DMS 273 (cell line): Measurements from ENCODE around the gene SLC10A1.
"Not testable (repeated sequence)": the region's sequence is repeated elsewhere in the genome, so short reads cannot be mapped to it uniquely, and the experiment has no call there.

Source experiments
- DNase-seq: peaks from one replicate; lab custom pipeline; 2025; ENCODE audit not compliant: unreplicated experiment; lab: John Stamatoyannopoulos, UW

Gene SLC10A1

DNA sequence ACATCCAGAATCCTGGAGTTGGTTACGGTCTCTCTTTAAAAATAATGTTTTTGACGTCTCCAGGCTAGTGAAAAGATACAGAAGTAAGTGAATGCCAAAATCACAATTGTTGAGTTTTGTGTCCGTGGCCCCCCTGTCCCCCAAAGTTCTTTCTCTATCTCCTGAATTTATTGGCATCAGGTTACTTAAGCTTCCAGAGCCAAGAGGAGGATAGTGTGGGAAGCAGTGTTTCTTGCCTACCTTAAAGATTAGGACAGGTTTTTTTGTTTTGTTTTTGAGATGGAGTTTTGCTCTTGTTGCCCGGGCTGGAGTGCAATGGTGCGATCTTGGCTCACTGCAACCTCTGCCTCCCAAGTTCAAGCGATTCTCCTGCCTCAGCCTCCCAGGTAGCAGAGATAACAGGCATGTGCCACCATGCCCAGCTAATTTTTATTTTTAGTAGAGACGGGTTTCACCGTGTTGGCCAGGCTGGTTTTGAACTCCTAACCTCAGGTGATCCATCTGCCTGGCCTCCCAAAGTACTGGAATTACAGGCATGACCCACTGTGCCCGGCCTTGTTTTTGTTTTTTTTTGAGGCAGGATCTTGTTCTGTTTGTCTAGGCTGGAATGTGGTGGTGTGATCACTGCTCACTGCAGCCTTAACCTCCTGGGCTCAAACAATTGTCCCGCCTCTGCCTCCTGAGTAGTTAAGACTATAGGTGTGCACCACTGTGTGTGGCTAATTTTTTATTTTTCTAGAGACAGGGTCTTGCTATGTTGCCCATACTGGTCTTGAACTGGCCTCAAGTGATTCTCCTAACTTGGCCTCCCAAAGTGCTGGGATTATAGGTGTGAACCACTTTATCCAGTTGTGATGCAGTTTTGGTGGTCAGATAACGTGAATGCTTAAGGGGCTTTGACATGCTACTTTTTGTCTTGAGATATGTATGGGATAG is 24.7 kb downstream of the SLC10A1 start:
- no peak for DNase-seq

- DNase-seq: no peak
Measured at GRCh38 chr14:69771136-69771535, 25.9 kb downstream of the SLC10A1 start.

GRCh38 chr14:69770559-69770958 is 26.5 kb downstream of the SLC10A1 start:
- no peak for DNase-seq

DNA sequence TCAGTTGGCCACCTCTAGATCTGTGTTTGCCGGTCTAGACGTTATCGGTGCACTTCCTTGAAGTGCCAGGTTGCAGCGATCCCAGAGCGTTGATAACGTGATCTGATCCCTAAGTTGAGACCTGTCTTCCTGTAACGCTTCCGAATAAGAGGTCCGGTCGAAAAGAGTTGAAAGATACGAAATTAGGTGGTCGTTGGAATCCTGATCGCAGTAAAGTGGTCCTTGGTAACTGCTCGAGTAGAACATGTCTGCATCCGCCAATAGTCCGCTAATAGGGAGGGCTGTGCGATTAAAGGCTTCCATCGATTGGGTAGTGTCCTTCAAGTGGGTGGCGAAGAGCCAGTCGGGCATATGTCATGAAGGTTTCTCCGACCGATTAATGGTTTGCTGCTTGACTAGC is 27.4 kb downstream of the SLC10A1 start:
- no peak for DNase-seq

DNA sequence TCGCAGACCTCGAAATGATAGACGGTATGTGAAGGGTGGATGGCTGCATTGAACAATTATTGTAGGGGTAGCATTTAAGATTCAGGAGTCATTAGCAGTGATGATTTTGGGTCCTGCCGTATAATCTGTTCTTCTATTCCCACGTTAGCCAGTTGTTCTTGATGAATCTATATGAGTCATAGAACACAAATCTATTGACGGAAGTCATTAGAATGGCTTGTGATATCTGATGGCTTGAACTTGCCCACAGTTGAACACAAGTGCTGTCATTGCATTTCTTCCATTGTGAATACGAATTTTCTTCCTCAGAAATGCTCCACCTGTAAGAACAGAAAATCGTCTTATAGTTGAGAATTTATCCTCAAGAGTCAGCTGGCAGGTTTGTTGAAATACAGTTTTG is 28.2 kb downstream of the SLC10A1 start:
- DNase-seq: no peak

GRCh38 chr14:69767369-69767999 is 29.6 kb downstream of the SLC10A1 start:
- DNase-seq: peak; percentile 98

DNA sequence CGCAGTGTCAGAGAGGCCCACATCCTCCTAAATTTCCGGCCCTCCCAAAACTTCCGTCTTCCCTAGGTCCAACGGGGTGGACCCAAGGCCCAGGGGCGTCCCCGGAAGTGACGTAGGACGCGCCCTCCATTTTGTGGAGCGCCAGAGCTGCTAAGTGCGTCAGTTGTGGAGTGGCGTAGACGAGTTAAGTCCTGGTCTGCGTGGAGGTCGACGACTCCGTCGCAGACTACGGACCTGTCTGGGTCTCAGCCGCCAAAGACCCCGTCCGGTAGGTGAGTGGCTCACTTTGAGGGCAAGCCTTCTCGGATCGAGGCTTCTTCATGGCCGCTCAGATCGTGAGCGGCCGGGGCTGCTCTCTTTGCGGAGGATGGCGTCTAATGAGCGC is 30.1 kb downstream of the SLC10A1 start, which contains the start of gene SRSF5:
Gene SRSF5, plus strand, starts transcription at position 159 of the 385 bp plus-strand sequence. CDS start 1,015 bp downstream, outside the sequence.
- DNase-seq: peak; percentile 99

DNA sequence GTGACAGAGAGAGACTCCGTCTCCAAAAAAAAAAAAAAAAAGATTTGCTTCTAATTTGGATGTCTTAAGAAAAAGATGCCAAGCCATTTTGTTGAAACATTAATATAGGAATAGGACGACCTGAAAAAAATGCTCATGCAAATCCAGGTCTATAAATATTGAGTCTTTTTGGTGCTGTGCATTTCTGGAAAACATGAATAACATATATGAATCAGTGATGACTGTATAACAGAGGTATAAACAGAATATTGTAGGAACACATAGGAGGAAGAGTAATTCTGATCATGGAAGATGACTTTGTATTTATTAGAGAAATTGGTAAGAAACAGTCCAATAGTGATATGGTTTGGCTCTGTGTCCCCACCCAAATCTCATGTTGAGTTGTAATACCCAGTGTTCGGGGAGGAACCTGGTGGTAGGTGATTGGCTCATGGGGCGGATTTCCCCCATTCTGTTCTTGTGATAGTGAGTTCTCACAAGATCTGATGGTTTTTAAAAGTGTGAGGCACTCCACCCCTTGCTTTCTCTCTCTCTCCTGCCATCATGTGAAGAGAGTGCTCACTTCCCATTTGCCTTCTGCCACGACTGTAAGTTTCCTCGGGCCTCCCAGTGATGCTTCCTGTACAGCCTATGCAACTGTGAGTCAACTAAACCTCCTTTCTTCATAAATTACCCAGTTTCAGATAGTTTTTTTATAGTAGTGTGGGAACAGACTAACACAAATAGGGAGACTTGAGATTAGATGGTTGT is 33.1 kb downstream of the SLC10A1 start:
- no peak for DNase-seq

DNA sequence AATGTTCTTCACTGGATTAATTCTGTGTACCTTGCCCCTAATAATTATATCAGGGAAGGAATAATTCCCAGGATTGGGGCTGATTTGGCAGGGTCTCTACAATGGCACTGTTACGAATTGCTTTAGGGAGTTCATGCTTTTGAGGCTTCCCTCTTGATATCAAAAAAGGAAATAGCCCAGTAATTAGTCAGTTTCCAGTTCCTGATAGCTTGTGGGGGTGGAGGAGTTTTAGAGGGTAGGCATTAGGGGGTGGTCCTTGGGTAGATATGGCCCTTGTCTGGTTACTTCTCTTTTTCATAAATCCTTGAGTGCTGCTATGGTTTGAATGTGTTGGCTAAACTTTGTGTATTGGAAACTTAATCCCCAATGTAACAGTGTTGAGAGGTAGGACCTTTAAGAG is 36.2 kb downstream of the SLC10A1 start:
- no peak for DNase-seq

DNA sequence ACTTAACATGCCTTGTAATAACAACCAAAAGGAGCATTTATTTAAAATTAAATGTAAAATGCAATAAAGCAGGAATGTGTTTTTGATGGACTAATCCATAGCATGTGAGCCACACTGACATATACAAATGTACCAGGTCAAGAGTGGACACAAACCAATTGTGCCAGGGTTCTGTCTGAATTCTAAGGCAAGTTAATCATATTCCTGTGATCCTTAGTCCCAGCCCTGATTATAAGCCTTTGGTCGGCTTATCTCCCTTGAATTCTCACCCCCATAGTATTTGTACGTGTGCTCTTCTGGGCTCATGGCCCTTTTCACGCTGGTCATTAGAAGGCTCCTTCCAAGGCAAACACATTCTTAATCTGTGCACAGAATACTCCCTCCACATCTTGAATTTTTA is 40.7 kb downstream of the SLC10A1 start:
- DNase-seq: no peak

GRCh38 chr14:69755784-69756183 is 41.3 kb downstream of the SLC10A1 start:
- no peak for DNase-seq

- DNase-seq: no peak
Measured at GRCh38 chr14:69755296-69755695, 41.7 kb downstream of the SLC10A1 start.

GRCh38 chr14:69754487-69754886 is 42.6 kb downstream of the SLC10A1 start:
- no peak for DNase-seq

DNA sequence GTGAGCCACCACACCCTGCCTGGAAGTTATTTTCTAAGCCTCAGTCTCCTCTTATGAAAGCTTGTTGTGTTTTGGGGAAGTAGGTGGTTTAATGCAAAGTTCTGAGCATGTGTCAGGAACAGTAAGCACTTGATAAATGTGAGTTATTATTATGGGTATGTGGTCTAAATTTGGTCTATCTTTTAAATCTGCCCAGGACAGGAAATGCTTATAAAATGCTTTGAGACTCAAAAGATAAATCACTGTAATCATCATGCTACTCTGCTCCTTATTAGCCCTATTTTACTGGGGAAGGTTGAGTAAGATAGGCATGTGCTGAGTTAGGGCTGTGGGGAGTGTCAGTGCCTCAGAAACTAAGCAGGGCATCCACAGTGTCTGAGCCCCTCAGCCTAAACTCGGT is 43.2 kb downstream of the SLC10A1 start:
- no peak for DNase-seq

DNA sequence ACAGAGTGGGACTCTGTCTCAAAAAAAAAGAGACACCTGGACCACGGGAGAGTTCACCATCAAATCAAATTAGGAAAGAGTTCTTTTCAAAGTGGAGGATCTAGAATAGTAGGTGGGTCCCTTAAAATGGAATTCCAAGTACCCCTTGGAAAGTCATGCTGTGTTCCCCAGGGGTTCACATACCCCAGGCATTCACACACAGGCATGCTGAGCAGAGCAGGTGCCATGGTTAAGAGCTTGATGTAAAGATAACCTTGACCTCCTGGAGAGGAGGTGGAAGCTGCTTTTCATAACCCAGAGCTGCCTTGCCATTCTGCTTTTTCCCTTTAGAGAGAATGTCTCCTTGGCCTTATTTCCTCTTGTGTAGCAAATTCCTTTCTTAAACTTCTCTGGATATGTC is 44.3 kb downstream of the SLC10A1 start:
- no peak for DNase-seq

GRCh38 chr14:69750495-69750894 is 46.5 kb downstream of the SLC10A1 start:
- no peak for DNase-seq

GRCh38 chr14:69749956-69750355 is 47.1 kb downstream of the SLC10A1 start:
- no peak for DNase-seq

- no peak for DNase-seq
Measured at GRCh38 chr14:69741055-69741454, 56.0 kb downstream of the SLC10A1 start.

- DNase-seq: not testable (repeated sequence)
Measured at GRCh38 chr14:69736405-69736804, 60.6 kb downstream of the SLC10A1 start.

DNA sequence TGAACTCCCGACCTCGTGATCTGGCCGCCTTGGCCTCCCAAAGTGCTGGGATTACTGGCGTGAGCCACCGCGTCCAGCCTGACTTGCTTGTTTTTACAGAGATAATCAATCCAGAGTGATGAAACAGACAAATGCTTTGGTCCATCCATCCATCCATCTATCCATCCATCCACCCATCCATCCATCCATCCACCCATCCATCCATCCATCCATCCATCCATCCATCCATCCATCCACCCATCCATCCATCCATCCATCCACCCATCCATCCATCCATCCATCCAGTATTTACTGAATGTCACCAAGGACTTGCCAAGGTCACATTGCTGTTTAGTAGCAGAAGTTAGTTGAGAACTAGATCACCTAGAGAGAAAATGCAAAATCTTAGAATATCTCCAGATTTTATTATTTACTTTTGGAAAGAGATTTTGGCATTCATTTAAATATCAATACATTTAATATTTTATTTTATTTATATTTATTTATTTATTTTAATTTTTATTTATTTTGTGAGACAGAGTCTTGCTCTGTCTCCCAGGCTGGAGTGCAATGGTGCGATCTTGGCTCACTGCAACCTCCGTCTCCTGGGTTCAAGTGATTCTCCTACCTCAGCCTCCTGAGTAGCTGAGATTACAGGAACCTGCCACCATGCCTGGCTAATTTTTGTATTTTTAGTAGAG is 65.0 kb downstream of the SLC10A1 start:
- not testable (repeated sequence) for DNase-seq

- peak; percentile 21 for DNase-seq
Measured at GRCh38 chr14:69727860-69728259, 69.2 kb downstream of the SLC10A1 start.
